Activated naive CD4-positive, alpha-beta T cell treated with anti-CD3 and anti-CD28 coated beads, Interleukin-2, amount 50 U/mL, for 72 hours (primary cell): ENCODE data around the gene CYP11A1. TPM values are rescaled to one million over a fixed set of nuclear protein-coding genes. Genes with fewer than 3 reads are reported as not detected.

Experiments used
- ATAC-seq, 2 donors: fragments of 150-1000 bp; cut with Tn5 transposase; 2 replicates each; pipeline ENCODE4 v1.10.0; 2021; ENCODE audit warnings: mild to moderate bottlenecking in 2 of 2, moderate library complexity in 2 of 2
- DNase-seq, 2 donors: peaks; one replicate each; pipeline ENCODE4 v3.0.0; 2021 to 2022; ENCODE audit warnings: low spot score in 2 of 2
- H3K27ac Mint-ChIP-seq, 2 donors: one replicate each; pipeline ENCODE4 v1.8.0; 2022; ENCODE audit warnings: mild to moderate bottlenecking in 2 of 2, mixed read lengths in 2 of 2
- H3K36me3 Mint-ChIP-seq, 2 donors: one replicate each; pipeline ENCODE4 v1.8.0; 2022; ENCODE audit warnings: mixed read lengths in 2 of 2
- H3K9me3 Mint-ChIP-seq, 2 donors: one replicate each; pipeline ENCODE4 v1.8.0; 2022; ENCODE audit warnings: mixed read lengths in 2 of 2
- total RNA-seq, 2 donors: library from RNA; stranded (reverse); gene quantifications; one replicate each; pipeline ENCODE4 v1.2.3, GENCODE V29; 2022

Gene CYP11A1
- total RNA-seq, 2 donors from 2014 or later, result 0.59 TPM; not detected in 1

- ATAC-seq (no peak), DNase-seq (no peak)
- H3K27ac Mint-ChIP-seq, result peak overlapping the region; percentile 60 to 83
- no peaks in the 10 kb centered on the region for H3K9me3 Mint-ChIP-seq
- H3K36me3 Mint-ChIP-seq, result no peaks in the 10 kb centered on the region
Observed at GRCh38 chr15:74403991-74404563, 36.6 kb upstream of the CYP11A1 start.

GRCh38 chr15:74403588-74403919 lies 36.1 kb upstream of the CYP11A1 start:
- no peak for ATAC-seq
- DNase-seq, result no peak
- no peaks in the 10 kb centered on the region for H3K9me3 Mint-ChIP-seq
- peak overlapping the region; percentile 60 to 83 for H3K27ac Mint-ChIP-seq
- no peaks in the 10 kb centered on the region for H3K36me3 Mint-ChIP-seq

GRCh38 chr15:74402873-74403587 lies 35.6 kb upstream of the CYP11A1 start:
- ATAC-seq (peak; percentile 82 to 85), DNase-seq (peak; percentile 78 to 93)
- Mint-ChIP-seq H3K27ac (peak overlapping the region; percentile 60 to 83), H3K9me3 (no peaks in the 10 kb centered on the region), H3K36me3 (no peaks in the 10 kb centered on the region)

GRCh38 chr15:74402337-74402841 lies 34.9 kb upstream of the CYP11A1 start:
- H3K36me3 Mint-ChIP-seq, result no peaks in the 10 kb centered on the region
- peak; percentile 1 to 16 for ATAC-seq
- DNase-seq, result no peak
- no peaks in the 10 kb centered on the region for H3K9me3 Mint-ChIP-seq
- H3K27ac Mint-ChIP-seq, result peak overlapping the region; percentile 60 to 83

GRCh38 chr15:74400915-74401757 lies 33.7 kb upstream of the CYP11A1 start:
- H3K36me3 Mint-ChIP-seq, result no peaks in the 10 kb centered on the region
- H3K9me3 Mint-ChIP-seq, result no peaks in the 10 kb centered on the region
- peak overlapping the region; percentile 60 to 83 for H3K27ac Mint-ChIP-seq
- DNase-seq (peak; percentile 48 to 66), ATAC-seq (peak; percentile 27 to 41)

DNA sequence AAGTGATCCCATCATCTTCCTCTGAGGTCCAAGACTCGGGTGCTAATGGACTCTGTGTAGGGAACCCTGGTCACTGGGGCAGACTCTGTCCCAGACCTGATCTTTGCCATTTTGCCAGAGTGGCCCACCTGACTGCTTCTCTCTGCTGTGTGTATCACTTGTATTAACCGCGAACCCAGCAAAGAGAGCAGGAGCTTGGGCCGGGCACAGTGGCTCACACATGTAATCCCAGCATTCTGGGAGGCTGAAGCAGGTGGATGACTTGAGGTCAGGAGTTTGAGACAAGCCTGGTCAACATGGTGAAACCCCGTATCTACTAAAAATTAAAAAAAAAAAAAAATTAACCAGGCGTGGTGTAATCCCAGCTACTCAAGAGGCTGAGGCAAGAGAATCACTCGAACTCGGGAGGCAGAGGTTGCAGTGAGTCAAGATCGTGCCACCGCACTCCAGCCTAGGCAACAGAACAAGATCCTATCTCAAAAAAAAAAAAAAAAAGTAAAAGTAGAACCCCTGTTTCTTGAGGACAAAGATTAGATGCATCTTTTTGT lies 32.9 kb upstream of the CYP11A1 start:
- no peaks in the 10 kb centered on the region for H3K9me3 Mint-ChIP-seq

GRCh38 chr15:74399511-74400312 lies 32.3 kb upstream of the CYP11A1 start:
- Mint-ChIP-seq H3K9me3 (no peaks in the 10 kb centered on the region), H3K27ac (peak overlapping the region; percentile 60 to 83), H3K36me3 (no peaks in the 10 kb centered on the region)
- DNase-seq, result peak; percentile 52 to 73
- ATAC-seq, result peak in 1 of 2 donors; percentile 5

More for the DNA sequence above, 32.9 kb upstream of the CYP11A1 start:
- ATAC-seq (peak; percentile 2 to 8), DNase-seq (peak in 1 of 2 donors; percentile 71)
- H3K27ac Mint-ChIP-seq, result peak overlapping the region; percentile 60 to 83
- no peaks in the 10 kb centered on the region for H3K36me3 Mint-ChIP-seq

GRCh38 chr15:74399100-74399499 lies 31.7 kb upstream of the CYP11A1 start:
- Mint-ChIP-seq H3K27ac (peak overlapping the region in 1 of 2 donors; percentile 83), H3K36me3 (no peaks in the 10 kb centered on the region), H3K9me3 (no peaks in the 10 kb centered on the region)
- no peak for ATAC-seq
- DNase-seq, result no peak

- ATAC-seq, result no peak
- H3K36me3 Mint-ChIP-seq, result no peaks in the 10 kb centered on the region
- H3K9me3 Mint-ChIP-seq, result no peaks in the 10 kb centered on the region
- no peak for DNase-seq
- H3K27ac Mint-ChIP-seq, result peak overlapping the region; percentile 73 to 99
Observed at GRCh38 chr15:74398183-74398582, 30.7 kb upstream of the CYP11A1 start.

DNA sequence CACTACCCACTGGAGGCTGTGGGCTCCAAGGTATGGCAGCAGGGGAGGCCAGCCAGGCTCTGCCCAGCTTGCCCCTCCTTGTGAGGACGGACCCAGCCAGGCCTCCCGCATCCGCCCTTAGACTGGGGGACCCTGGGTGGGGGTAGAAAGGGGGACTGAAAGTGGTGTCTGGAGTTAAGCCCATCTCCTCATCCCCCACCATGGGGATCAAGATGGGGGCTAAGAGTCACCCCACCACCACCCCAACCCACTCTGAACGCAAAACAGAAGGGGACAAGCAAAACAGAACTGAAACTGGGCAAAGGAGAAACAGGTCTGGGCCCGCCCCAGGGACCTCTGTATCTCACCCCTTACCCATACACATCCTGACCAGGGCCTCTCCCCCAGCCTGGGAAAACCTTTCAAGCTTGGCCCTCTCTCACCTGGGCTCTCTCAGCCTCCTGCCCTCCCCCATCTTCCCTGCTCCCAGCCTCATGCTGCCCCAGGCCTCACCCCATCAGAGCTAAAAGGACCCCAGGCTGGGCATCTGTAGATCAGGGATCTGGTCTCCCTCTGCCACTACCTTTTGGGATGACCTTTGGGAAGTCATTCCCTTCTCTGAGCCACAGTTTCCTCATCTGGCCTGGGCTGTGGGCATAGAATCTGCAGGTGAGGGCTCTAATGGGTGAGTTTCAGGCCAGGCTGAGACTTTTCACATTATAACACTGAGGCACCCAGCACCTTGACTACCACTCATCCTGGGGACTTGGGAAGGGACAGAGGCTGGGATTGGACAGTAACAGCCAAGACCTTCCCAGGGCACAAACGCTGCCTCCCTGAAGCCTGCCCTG lies 30.0 kb upstream of the CYP11A1 start:
- H3K36me3 Mint-ChIP-seq, result no peaks in the 10 kb centered on the region
- ATAC-seq, result peak in 1 of 2 donors; percentile 13
- no peak for DNase-seq
- no peaks in the 10 kb centered on the region for H3K9me3 Mint-ChIP-seq
- peak overlapping the region; percentile 73 to 99 for H3K27ac Mint-ChIP-seq

DNA sequence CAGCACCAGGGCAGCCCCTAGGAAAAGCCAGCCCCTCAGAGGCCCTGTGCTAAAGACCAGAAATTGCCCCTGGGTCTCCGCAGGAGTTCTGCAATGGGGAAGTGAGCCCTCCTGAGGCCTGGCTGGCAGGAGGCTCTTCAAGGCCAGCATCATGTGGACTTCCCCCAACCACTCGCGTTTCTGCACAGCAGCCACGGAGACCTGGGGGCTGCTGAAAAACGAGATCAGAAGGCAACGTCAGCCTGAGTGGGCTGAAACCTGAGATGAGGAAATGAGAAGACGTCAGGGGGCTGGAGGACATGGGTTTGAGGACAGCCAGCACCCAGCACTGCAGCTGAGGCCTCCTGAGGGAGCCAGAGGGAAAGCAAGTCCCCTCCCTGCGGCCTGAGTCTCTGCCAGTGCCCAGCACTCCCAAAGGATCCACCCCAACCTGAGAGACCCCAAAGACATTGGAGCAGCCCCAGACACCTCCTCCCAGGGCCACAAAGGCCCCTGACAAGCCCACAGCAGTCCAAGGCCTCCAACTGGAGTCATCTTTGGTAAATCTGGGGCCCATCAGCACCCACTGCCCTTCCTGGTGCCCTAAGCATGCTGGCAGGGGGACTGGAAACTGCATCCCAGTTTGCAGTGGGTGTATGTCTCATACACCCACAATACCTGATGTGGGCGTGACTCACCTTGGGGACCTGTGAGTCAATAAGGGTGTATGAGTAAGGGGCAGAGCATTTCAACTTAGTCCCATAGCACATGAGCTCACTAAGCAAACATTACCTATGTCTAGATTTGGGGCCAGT lies 29.2 kb upstream of the CYP11A1 start:
- H3K9me3 Mint-ChIP-seq, result no peaks in the 10 kb centered on the region
- peak overlapping the region; percentile 73 to 99 for H3K27ac Mint-ChIP-seq
- peak; percentile 45 to 79 for DNase-seq
- H3K36me3 Mint-ChIP-seq, result no peaks in the 10 kb centered on the region
- ATAC-seq, result peak; percentile 63 to 73

DNA sequence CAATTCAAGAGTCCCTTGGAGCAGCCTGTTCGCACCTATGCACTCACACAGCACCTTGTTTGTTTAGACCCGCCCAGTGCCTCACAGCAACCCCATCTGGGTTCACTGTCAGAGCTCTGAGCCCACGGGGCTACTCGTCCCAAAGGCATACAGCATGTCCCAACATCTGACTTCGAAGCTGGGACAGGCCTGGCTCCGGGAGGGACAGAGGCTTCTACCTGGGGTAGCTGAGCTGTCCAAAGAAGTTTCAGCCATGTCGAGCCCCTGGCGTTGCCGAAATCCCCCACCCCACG lies 28.6 kb upstream of the CYP11A1 start:
- ATAC-seq (no peak), DNase-seq (no peak)
- Mint-ChIP-seq H3K27ac (peak overlapping the region; percentile 73 to 99), H3K36me3 (no peaks in the 10 kb centered on the region), H3K9me3 (no peaks in the 10 kb centered on the region)

GRCh38 chr15:74395319-74396145 lies 28.1 kb upstream of the CYP11A1 start:
- no peaks in the 10 kb centered on the region for H3K36me3 Mint-ChIP-seq
- peak overlapping the region; percentile 73 to 99 for H3K27ac Mint-ChIP-seq
- H3K9me3 Mint-ChIP-seq, result no peaks in the 10 kb centered on the region
- DNase-seq (no peak), ATAC-seq (no peak)
